OCI-LY1 (cell line): ENCODE results near the gene ZBTB8A.
"Not testable (repeated sequence)": the region's sequence is repeated elsewhere in the genome, so short reads cannot be mapped to it uniquely, and the experiment has no call there.

ENCODE experiments used
- CTCF ChIP-seq: fragments of 200-600 bp; sonication (generic), shearing (Covaris generic); IDR thresholded peaks from 2 replicates; pipeline ENCODE4 v1.5.1; 2017; ENCODE audit warnings: mild to moderate bottlenecking, antibody characterized with exemption, low read length, moderate library complexity, mixed read lengths
- EZH2 ChIP-seq: fragments of 200-600 bp; sonication (generic), shearing (Covaris generic); IDR thresholded peaks from 2 replicates; pipeline ENCODE4 v1.8.0; 2017; ENCODE audit warnings: borderline replicate concordance, mixed run types, mild to moderate bottlenecking, antibody characterized with exemption, low read length, moderate library complexity, mixed read lengths

- TF ChIP-seq CTCF, EZH2: not testable (repeated sequence)
These were observed 10.7 kb upstream of the ZBTB8A start for GRCh38 chr1:32528550-32528949.
